ENCODE data around the gene EEF2.

Gene EEF2

DNA sequence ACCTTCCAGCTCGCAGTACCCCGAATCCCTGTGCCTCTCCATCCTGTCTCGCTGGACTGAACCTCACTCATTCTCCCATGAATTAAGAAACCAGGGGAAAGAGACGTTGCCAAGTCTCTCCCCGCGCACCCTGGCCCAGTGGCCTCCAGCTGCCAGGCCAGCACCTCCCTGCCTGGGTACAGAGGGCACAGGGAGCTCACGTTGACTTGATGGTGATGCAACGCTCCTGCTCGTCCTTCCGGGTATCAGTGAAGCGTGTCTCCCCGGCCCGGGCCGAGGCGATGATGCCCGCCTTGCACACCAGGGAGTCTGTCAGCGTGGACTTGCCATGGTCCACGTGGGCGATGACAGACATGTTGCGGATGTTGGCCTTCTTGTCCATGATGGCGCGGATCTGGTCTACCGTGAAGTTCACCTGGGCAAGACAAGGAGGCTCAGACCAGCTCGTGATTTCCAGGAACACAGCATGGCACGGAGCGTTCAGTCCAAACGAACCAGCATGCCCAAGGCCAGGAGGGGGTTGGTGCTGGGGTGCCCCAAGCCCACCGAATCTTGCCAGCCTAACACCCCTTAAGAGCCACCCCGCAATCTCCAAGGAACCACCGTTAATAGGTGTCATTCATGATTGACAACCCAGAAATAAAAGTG lies 1.2 kb downstream of the EEF2 start:
- DNase-seq: no peak

GRCh38 chr19:3983542-3983914 lies 1.7 kb downstream of the EEF2 start:
- DNase-seq: no peak

DNA sequence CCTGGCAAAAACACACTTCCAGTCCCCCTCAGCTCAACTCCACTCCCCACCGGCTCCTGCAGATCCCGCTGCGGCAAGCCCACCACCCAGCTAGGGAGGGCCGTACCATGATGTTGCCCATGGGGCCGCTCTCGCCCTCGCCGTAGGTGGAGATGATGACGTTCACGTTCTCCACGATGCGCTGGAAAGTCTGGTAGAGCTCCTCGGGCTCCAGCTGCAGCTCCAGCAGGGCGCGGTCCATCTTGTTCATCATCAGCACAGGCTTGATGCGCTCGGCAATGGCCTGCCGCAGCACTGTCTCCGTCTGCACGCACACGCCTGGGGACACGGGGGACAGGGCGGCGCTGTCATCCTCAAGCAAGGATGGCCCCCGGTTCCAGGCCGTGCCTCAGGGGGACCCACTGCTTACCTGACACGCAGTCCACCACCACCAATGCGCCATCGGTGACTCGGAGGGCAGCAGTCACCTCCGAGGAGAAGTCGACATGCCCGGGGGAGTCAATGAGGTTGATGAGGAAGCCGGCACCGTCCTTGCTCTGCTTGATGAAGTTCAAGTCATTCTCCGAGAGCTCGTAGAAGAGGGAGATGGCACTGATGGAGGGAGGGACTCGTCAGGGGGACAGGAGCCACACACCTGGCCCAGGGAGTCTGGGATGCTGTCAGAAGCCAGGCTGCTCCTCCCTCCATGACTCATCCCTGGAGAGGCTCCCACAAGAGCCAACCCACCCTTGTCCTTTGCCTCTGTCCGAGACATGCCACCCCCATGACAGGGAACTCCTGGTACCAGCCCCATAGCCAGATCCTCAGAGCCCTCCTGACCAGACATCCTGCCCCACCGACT lies 2.3 kb downstream of the EEF2 start:
- DNase-seq: no peak

GRCh38 chr19:3981736-3982681 lies 3.3 kb downstream of the EEF2 start:
- DNase-seq: no peak

DNA sequence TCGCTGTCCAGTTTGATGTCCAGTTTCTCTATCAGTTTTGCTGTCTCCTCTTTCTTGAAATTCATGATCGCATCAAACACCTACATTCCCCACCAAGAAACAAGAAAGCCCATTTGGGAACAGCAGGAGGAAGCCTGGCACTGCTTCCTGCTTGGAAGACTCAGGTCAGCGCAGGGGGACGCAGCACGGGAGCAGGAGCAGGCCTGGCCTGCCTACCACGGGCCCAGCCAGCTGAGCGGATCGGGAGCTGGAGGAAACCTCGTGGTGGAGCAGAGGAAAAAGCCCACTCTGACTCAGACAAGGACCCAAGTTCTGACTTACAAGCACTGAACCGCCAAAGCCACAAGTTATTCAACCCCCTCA lies 3.9 kb downstream of the EEF2 start:
- no peak for DNase-seq

DNA sequence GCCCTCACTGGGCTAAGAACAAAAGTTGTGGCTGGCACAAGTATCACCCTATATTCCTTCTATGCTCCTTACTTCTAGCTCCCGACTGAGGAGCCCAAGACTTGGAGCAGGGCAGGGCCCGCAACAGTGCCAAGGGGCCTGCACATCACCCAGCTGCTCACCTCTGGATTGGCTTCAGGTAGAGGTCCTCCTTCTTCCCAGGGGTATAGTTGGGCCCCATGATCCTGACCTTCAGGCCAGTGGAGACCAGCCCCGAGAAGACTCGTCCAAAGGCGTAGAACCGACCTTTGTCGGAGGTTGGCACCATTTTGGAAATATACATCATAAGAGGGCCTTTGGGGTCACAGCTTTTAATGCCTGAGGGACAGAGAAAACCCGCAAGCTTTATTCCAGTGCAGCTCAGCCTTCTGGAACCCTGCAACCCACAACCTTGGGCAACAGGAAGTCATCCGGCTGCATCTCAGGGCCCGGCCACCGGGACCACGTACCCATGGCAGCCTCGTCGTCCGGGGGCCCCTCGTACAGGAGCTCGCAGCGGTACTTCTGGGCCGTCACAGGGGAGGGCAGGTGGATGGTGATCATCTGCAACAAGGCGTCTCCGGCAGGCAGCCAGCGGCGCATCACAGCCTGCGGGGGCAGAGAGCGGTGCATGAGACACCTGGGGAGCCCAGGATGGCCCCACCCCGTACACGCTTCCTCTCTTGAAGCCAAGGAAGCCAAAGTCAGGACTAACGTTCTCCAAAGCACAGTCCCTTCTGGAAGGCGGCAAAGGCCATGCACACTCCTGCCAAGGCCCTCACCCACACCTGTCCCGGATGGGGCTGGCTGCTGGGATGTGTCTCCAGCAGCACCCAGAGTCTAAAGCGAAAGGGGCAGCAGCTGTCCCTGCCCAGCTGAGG lies 4.7 kb downstream of the EEF2 start:
- DNase-seq: no peak

- DNase-seq: no peak
Measured at GRCh38 chr19:3979674-3980352, 5.5 kb downstream of the EEF2 start.

DNA sequence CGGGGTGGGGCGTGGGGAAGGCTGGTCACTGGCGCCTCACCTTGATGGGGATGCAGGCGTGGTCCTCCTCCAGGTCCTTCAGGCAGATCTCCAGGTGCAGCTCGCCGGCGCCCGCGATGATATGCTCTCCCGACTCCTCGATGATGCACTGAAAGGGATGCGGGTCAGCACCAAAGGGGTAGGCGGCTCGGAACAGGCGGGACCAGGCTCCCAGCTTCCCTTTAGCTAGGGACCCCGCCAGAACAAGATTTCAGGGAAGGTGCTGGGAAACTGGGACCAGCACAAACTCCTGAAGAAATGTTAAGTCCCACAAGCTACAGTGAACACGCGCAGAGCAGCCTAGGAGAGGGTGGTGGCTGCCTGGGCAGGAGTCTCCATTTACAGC lies 6.0 kb downstream of the EEF2 start:
- DNase-seq: no peak

- DNase-seq: no peak
Measured at GRCh38 chr19:3978145-3978544, 7.1 kb downstream of the EEF2 start.

DNA sequence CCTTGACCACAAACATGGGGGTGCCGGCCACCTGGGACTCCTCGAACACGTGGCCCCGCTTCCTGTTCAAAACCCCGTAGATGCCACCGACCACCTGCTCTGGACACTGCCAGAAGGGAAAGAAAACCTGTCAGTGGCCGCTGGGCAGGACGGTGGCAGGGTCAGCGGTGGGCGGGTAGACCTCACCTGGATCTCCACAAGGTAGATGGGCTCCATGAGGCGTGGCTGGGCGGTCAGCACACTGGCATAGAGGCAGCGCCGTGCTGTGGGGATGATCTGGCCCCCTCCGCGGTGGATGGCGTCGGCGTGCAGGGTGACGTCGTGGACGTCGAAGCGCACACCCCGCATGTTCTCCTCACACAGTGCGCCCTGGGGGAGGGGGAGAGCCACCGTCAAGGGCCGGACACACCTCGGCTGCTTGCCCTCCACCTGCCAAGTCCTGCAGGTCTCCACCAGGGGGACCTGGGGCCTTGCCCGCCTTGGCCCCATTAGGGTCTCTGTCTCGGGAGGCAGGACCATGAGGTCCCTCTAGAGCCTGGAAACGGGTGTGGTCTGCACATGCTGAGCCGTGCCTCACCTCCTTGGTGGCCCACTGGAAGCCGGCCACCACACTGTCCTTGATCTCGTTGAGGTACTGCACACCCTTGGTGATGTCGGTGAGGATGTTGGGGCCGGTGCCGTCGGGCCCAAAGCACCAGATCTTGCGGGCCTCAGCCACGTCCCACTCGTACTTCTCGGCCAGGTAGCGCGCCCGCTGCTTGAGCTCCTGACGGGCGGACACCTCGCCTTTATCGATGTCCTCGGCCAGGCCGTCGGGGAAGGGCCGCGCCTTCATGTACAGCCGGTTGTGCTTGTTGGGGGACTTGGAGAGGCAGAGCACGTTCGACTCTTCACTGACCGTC lies 7.8 kb downstream of the EEF2 start:
- DNase-seq: no peak

DNA sequence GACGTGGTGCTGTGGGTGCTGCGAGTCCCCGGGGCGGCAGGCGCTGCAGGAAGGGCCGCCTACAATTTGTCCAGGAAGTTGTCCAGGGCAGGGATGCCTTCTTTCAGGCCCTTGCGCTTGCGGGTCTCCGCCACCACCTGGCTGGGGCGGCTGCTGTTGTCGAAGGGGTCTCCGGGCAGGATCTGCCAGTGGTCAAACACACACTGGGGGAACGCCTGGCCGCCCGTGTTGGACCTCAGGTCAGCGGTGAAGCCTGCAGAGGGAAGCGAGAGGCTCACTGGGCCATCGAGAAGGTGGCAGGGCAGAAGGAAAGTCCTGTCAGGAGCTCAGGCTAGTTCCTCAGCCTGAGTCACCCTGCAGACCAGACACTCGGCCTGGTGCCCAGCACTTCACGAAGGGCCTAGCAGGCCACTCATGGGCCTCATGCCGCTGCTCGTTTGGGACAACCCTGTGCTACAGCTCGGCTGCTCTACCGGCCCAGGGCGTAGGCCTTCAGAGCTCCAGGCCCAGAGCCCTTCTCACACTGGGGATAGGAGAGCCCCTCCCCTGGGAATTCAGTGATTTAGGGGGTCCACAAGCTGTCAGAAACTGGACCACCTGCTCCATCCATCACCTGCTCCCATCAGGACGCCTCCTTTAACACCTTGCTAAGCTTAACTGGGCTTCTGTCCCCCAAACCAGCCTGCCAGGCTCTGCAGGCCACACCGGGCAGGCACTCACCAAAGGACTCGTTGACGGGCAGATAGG lies 8.6 kb downstream of the EEF2 start:
- no peak for DNase-seq

- no peak for DNase-seq
Measured at GRCh38 chr19:3975637-3976087, 9.6 kb downstream of the EEF2 start.

- no peak for DNase-seq
Measured at GRCh38 chr19:3975144-3975543, 10.1 kb downstream of the EEF2 start.

GRCh38 chr19:3970808-3971598 lies 14.3 kb downstream of the EEF2 start, which contains the start of gene DAPK3:
Gene DAPK3, minus strand, starts transcription at chr19:3971099. Its CDS starts 1,364 bp downstream, at chr19:3969735.
- peak; percentile 96 for DNase-seq

- DNase-seq: no peak
Measured at GRCh38 chr19:3970313-3970807, 14.9 kb downstream of the EEF2 start.

DNA sequence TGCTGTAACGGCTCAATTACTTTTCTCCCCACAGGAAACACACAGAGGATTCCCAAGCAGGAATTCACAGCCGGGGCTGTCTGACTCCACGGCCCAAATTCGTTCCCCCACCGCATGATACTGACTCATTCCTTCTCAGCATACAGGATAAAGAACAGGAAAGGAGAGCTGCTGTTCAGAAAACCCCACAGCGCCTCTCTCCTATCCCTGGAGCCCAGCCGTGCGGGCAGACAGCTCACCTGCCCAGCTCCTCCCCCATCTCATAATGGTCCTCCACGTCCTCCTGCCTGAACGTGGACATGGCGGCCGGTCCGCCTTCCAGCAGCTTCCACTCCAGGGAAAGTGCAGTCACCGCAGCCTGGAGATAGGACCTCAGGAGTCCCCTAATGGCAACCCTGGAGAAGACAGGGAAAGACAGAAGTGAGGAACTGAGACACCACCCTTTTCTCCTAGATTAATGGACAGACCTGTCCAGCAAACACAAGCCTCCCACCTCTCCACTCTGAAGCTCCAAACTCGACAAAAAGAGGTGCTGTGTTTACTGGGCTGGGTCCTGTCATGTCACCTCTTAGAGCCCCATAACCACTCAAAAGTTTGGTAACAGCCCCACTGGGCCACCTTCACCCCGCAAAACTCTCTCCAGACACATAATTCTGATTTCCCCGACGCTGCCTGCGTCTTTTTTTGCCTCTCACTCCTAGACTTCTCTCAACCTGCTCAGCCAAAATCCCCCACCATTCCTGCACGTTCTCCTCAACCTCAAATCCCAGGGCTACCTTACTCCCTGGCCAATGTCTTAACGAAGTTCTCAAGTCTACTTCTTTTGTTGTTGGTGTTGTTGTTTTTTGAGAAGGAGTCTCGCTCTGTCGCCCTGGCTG lies 15.6 kb downstream of the EEF2 start:
- no peak for DNase-seq

DNA sequence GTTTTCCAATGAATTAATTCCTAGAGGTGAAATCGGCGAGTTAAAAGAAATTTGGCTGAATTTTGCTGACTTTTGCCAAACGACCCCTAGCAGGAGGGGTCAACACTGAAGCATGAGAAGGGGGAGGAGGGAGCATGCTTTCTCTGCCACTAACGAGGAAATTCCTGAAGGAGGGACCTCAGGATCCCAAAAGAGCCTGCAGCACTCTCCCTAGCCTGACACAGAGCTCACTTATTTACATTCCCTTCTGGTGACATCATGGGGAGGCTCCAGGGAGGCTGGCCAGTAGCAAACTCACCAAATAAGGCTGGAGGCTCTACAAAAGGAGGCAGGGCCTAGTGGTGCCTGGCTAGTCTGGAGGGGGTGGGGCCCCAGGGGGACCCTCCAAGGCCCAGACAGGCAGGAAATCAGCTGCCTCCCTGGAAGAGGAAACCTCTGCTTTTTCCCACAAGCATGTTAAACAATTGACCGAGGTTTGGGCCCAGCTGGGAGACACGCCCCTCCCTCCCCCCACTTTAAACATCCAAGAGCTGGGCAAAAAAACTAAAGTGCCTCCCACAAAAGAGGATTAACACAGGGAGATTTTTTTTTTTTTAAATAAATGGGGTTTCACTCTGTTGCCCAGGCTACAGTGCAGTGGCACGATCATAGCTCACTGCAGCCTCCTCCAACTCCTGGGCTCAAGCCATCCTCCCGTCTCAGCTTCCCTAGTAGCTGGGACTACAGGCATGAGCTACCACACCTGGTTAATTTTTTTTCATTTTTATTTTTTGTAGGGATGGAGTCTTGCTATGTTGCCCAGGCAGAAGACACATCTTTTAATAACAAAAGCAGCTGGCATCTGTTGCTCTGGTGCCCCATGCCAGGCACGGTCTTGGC lies 16.5 kb downstream of the EEF2 start:
- peak; percentile 67 for DNase-seq
